GM20000 (cell line): ENCODE data around the gene KCTD8.
A peak's percentile ranks its signal among the peaks of the same experiment; 100 is the strongest.

Experiments used
- DNase-seq: peaks from one replicate; pipeline ENCODE4 v3.0.0; 2012; ENCODE audit warnings: low spot score
- CTCF ChIP-seq: IDR thresholded peaks from 2 replicates; pipeline ENCODE4 v1.5.1; 2012; ENCODE audit warnings: mild to moderate bottlenecking, control low read depth; ENCODE audit errors: extremely low read depth, missing control alignments

The KCTD8 gene

GRCh38 chr4:44447563-44448504 lies 775 bp downstream of the KCTD8 start:
- peak; percentile 45 for DNase-seq
- TF ChIP-seq CTCF = no peak

- DNase-seq = no peak
- no peak for TF ChIP-seq CTCF
These were observed 1.6 kb downstream of the KCTD8 start for GRCh38 chr4:44446801-44447562.

GRCh38 chr4:44446191-44446590 lies 2.4 kb downstream of the KCTD8 start:
- TF ChIP-seq CTCF = no peak

GRCh38 chr4:44438687-44439086 lies 9.9 kb downstream of the KCTD8 start:
- TF ChIP-seq CTCF = no peak
- no peak for DNase-seq

More at GRCh38 chr4:44446191-44446590, 2.4 kb downstream of the KCTD8 start:
- no peak for DNase-seq

GRCh38 chr4:44434247-44434646 lies 14.4 kb downstream of the KCTD8 start:
- DNase-seq = no peak
- no peak for TF ChIP-seq CTCF

GRCh38 chr4:44425614-44426208 lies 22.9 kb downstream of the KCTD8 start:
- DNase-seq = no peak
- no peak for TF ChIP-seq CTCF
